Stimulated activated CD8-positive, alpha-beta memory T cell treated with anti-CD3 and anti-CD28 coated beads, Interleukin-7, amount 100 ng/mL, for 1 hour (primary cell): Measurements from ENCODE around the gene KIAA0825.
"Not testable (repeated sequence)": the region's sequence is repeated elsewhere in the genome, so short reads cannot be mapped to it uniquely, and the experiment has no call there.

ENCODE experiments used
- DNase-seq, 2 donors: peaks; one replicate each; pipeline ENCODE4 v3.0.0-alpha.2; 2020; ENCODE audit warnings: low read depth in 2 of 2

The KIAA0825 gene

GRCh38 chr5:94577466-94578245 is 40.7 kb downstream of the KIAA0825 start:
- DNase-seq = no peak

GRCh38 chr5:94575196-94575595 is 43.2 kb downstream of the KIAA0825 start:
- DNase-seq = no peak

GRCh38 chr5:94573349-94573748 is 45.1 kb downstream of the KIAA0825 start:
- DNase-seq = not testable (repeated sequence)

- DNase-seq = no peak
Observed at GRCh38 chr5:94571415-94571814, 47.0 kb downstream of the KIAA0825 start.

GRCh38 chr5:94564812-94565211 is 53.6 kb downstream of the KIAA0825 start:
- no peak for DNase-seq

- no peak for DNase-seq
Observed at GRCh38 chr5:94562327-94562971, 56.0 kb downstream of the KIAA0825 start.

GRCh38 chr5:94558028-94558427 is 60.4 kb downstream of the KIAA0825 start:
- no peak for DNase-seq

GRCh38 chr5:94551858-94552257 is 66.5 kb downstream of the KIAA0825 start:
- no peak for DNase-seq

- no peak for DNase-seq
Observed at GRCh38 chr5:94545870-94546625, 72.4 kb downstream of the KIAA0825 start.

- DNase-seq = no peak
Observed at GRCh38 chr5:94544875-94545547, 73.4 kb downstream of the KIAA0825 start.

GRCh38 chr5:94544031-94544650 is 74.3 kb downstream of the KIAA0825 start:
- no peak for DNase-seq

GRCh38 chr5:94540856-94541494 is 77.4 kb downstream of the KIAA0825 start:
- no peak for DNase-seq

GRCh38 chr5:94538260-94538659 is 80.1 kb downstream of the KIAA0825 start:
- no peak for DNase-seq

GRCh38 chr5:94526706-94527105 is 91.7 kb downstream of the KIAA0825 start:
- DNase-seq = no peak

- no peak for DNase-seq
Observed at GRCh38 chr5:94524841-94525697, 93.3 kb downstream of the KIAA0825 start.

- DNase-seq = no peak
Observed at GRCh38 chr5:94523018-94523417, 95.4 kb downstream of the KIAA0825 start.

GRCh38 chr5:94522117-94522516 is 96.3 kb downstream of the KIAA0825 start:
- no peak for DNase-seq

- no peak for DNase-seq
Observed at GRCh38 chr5:94517490-94518488, 100.6 kb downstream of the KIAA0825 start.

GRCh38 chr5:94516148-94516547 is 102.3 kb downstream of the KIAA0825 start:
- DNase-seq = no peak
